CD14-positive monocyte (primary cell): ENCODE measurements around the gene TEAD1. TPM values are rescaled to one million over a fixed set of nuclear protein-coding genes. Genes with fewer than 3 reads are reported as not detected.

Experiments
- DNase-seq, 3 donors: peaks; one replicate each; pipeline ENCODE4 v3.0.0-alpha.2; 2011 to 2022
- H2AFZ ChIP-seq: 2 replicates; pipeline ENCODE4 v1.6.0; 2012; ENCODE audit warnings: mild to moderate bottlenecking, low read depth, low read length, inconsistent platforms; ENCODE audit not compliant: insufficient read depth, poor library complexity, severe bottlenecking
- H3K27ac ChIP-seq, 2 donors: 1 replicate in 1 of 2; 2 replicates in 1 of 2; pipeline ENCODE4 v1.5.1; 2012 to 2013; ENCODE audit warnings: low read length in 2 of 2, control low read depth in 1 of 2, inconsistent platforms in 1 of 2, low read depth in 1 of 2, mild to moderate bottlenecking in 1 of 2
- H3K27me3 ChIP-seq, 2 donors: one replicate each; pipeline versions ENCODE4 v1.6.0 to v1.6.1; 2011 to 2013; ENCODE audit warnings: low read length in 2 of 2; ENCODE audit not compliant: control insufficient read depth in 2 of 2, insufficient read depth in 2 of 2
- H3K36me3 ChIP-seq, 2 donors: replicated peaks in 1 of 2; 1 replicate in 1 of 2; 2 replicates in 1 of 2; pipeline versions ENCODE4 v1.5.1 to v1.6.1; 2012 to 2013; ENCODE audit warnings: low read length in 2 of 2, control low read depth in 1 of 2, inconsistent platforms in 1 of 2, mild to moderate bottlenecking in 1 of 2; ENCODE audit not compliant: insufficient read depth in 2 of 2, control insufficient read depth in 1 of 2
- H3K4me1 ChIP-seq, 2 donors: 1 replicate in 1 of 2; 2 replicates in 1 of 2; pipeline versions ENCODE4 v1.5.1 to v1.6.1; 2012 to 2013; ENCODE audit warnings: low read length in 2 of 2, control low read depth in 1 of 2, inconsistent platforms in 1 of 2, mild to moderate bottlenecking in 1 of 2, moderate library complexity in 1 of 2; ENCODE audit not compliant: insufficient read depth in 2 of 2, control insufficient read depth in 1 of 2
- H3K4me2 ChIP-seq: replicated peaks from 2 replicates; pipeline ENCODE3; 2012; ENCODE audit warnings: low read length, moderate library complexity, mild to moderate bottlenecking; ENCODE audit not compliant: poor library complexity, severe bottlenecking; ENCODE audit errors: extremely low read depth
- H3K4me3 ChIP-seq, 3 experiments: fragments of 200-600 bp in 1 of 3; sonication (generic) in 1 of 3; replicated peaks in 1 of 3; 1 replicate in 2 of 3; 2 replicates in 1 of 3; pipeline ENCODE4 v1.5.1; 2011 to 2013; ENCODE audit warnings: low read length in 3 of 3, mild to moderate bottlenecking in 3 of 3, control low read depth in 2 of 3, low read depth in 2 of 3, inconsistent platforms in 1 of 3, moderate library complexity in 1 of 3
- H3K79me2 ChIP-seq: 2 replicates; pipeline ENCODE4 v1.6.0; 2012; ENCODE audit warnings: mild to moderate bottlenecking, control low read depth, inconsistent platforms, low read length, moderate library complexity; ENCODE audit not compliant: insufficient read depth
- H3K9ac ChIP-seq: 2 replicates; pipeline ENCODE4 v1.6.0; 2017; ENCODE audit warnings: low read length, mild to moderate bottlenecking; ENCODE audit not compliant: insufficient read depth, poor library complexity, severe bottlenecking
- H3K9me3 ChIP-seq, 2 donors: replicated peaks in 1 of 2; 1 replicate in 1 of 2; 2 replicates in 1 of 2; pipeline versions ENCODE4 v1.5.1 to v1.6.1; 2012 to 2013; ENCODE audit warnings: low read length in 2 of 2, control low read depth in 1 of 2; ENCODE audit not compliant: control insufficient read depth in 1 of 2, insufficient read depth in 1 of 2
- H4K20me1 ChIP-seq: 2 replicates; pipeline ENCODE4 v1.6.0; 2012; ENCODE audit warnings: mild to moderate bottlenecking, low read length, control low read depth, moderate library complexity; ENCODE audit not compliant: insufficient read depth
- H3K27ac Mint-ChIP-seq, 7 donors: one replicate each; pipeline ENCODE4 v1.8.0; 2020; ENCODE audit warnings: mild to moderate bottlenecking in 7 of 7, mixed read lengths in 7 of 7, moderate library complexity in 6 of 7, inconsistent platforms in 2 of 7
- H3K27me3 Mint-ChIP-seq, 3 donors: one replicate each; pipeline ENCODE4 v1.8.0; 2021 to 2022; ENCODE audit warnings: low read depth in 3 of 3, mild to moderate bottlenecking in 3 of 3, mixed read lengths in 3 of 3, moderate library complexity in 3 of 3, inconsistent platforms in 1 of 3
- H3K36me3 Mint-ChIP-seq, 2 donors: one replicate each; pipeline ENCODE4 v1.8.0; 2020; ENCODE audit warnings: mixed read lengths in 2 of 2, inconsistent platforms in 1 of 2, mild to moderate bottlenecking in 1 of 2
- H3K4me1 Mint-ChIP-seq: one replicate; pipeline ENCODE4 v1.8.0; 2020; ENCODE audit warnings: mild to moderate bottlenecking, mixed read lengths
- H3K4me3 Mint-ChIP-seq, 2 donors: one replicate each; pipeline ENCODE4 v1.8.0; 2020; ENCODE audit warnings: mild to moderate bottlenecking in 2 of 2, mixed read lengths in 2 of 2, moderate library complexity in 1 of 2
- H3K9me3 Mint-ChIP-seq, 7 donors: one replicate each; pipeline ENCODE4 v1.8.0; 2020 to 2022; ENCODE audit warnings: mixed read lengths in 7 of 7, mild to moderate bottlenecking in 6 of 7, moderate library complexity in 6 of 7, inconsistent platforms in 2 of 7
- WGBS: methylation state at CpG from one replicate; pipeline ENCODE4 v1.1.5; 2013; ENCODE audit warnings: missing lambda C conversion rate; ENCODE audit not compliant: insufficient coverage; 5-methylcytosine and 5-hydroxymethylcytosine counted together
- intact Hi-C, 2 donors: fragments of 100-400 bp; cut with micrococcal nuclease; formaldehyde crosslinking; loops; one replicate each; pipeline versions ENCODE4 v1.15.0 to v1.15.1; 2023
- polyA plus RNA-seq, 3 donors: library from polyadenylated mRNA; depleted of rRNA in 1 of 3; unstranded in 2 of 3; stranded (reverse) in 1 of 3; fragments of 300-500 nt in 2 of 3; fragments of >200 nt in 1 of 3; fragmentation: Illumina TruSeq in 2 of 3; gene quantifications; 1 replicate in 2 of 3; 2 replicates in 1 of 3; pipeline ENCODE4 v1.2.3, GENCODE V29; 2012 to 2021
- TF ChIP-seq, protein P1 (sequence below): fragments of 200-600 bp; IDR thresholded peaks from one replicate; pipeline ENCODE4 v1.8.0; 2022; ENCODE audit warnings: antibody characterized with exemption, mild to moderate bottlenecking

Gene TEAD1
- polyA plus RNA-seq, 3 donors, result not detected

GRCh38 chr11:12848413-12848812 lies 174.2 kb downstream of the TEAD1 start:
- H3K27ac ChIP-seq, result no peak overlapping the region
- no peaks in the 10 kb centered on the region for H3K79me2 ChIP-seq
- Mint-ChIP-seq H3K4me3 (no peak overlapping the region), H3K27me3 (peaks cover 2 to 7% (median 2%) of the 10 kb centered on the region in 3 donors), H3K4me1 (no peaks in the 10 kb centered on the region), H3K9me3 (no peaks in the 10 kb centered on the region), H3K36me3 (no peaks in the 10 kb centered on the region), H3K27ac (no peak overlapping the region)
- H2AFZ ChIP-seq, result no peak overlapping the region
- H3K4me2 ChIP-seq, result no peak overlapping the region
- H3K4me3 ChIP-seq, result no peak overlapping the region
- no peak for DNase-seq
- no peak overlapping the region for H3K9ac ChIP-seq
- H3K9me3 ChIP-seq, result no peaks in the 10 kb centered on the region
- no peaks in the 10 kb centered on the region for H4K20me1 ChIP-seq
- TF ChIP-seq, protein P1, sequence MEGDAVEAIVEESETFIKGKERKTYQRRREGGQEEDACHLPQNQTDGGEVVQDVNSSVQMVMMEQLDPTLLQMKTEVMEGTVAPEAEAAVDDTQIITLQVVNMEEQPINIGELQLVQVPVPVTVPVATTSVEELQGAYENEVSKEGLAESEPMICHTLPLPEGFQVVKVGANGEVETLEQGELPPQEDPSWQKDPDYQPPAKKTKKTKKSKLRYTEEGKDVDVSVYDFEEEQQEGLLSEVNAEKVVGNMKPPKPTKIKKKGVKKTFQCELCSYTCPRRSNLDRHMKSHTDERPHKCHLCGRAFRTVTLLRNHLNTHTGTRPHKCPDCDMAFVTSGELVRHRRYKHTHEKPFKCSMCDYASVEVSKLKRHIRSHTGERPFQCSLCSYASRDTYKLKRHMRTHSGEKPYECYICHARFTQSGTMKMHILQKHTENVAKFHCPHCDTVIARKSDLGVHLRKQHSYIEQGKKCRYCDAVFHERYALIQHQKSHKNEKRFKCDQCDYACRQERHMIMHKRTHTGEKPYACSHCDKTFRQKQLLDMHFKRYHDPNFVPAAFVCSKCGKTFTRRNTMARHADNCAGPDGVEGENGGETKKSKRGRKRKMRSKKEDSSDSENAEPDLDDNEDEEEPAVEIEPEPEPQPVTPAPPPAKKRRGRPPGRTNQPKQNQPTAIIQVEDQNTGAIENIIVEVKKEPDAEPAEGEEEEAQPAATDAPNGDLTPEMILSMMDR, result no peak
- no peaks in the 10 kb centered on the region for H3K4me1 ChIP-seq
- H3K27me3 ChIP-seq, result no peaks in the 10 kb centered on the region
- intact Hi-C loops, result no loop called here
- no CpG with 5 or more reads among the region's 3 CpGs for WGBS
- H3K36me3 ChIP-seq, result no peaks in the 10 kb centered on the region

DNA sequence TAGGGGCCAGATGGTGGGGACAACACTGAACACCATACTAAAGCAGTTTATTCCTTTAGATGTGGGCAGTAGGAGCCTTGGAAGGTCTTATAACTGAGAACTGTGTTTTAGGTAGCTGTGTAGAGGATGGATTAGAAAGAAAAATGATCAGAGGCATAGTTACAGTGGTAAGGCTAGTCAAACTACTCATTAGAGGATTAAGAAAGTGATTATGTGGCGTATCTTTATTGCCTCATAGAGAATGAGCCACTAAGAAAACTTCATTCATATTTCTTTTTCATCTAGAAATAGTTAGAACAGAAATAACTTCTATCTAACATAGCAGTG lies 179.1 kb downstream of the TEAD1 start:
- Histone ChIP-seq H3K27ac (no peak overlapping the region), H3K9ac (no peak overlapping the region), H3K4me3 (no peak overlapping the region), H3K79me2 (no peaks in the 10 kb centered on the region), H3K4me1 (no peaks in the 10 kb centered on the region), H2AFZ (no peak overlapping the region), H3K27me3 (peaks cover 0 to 2% of the 10 kb centered on the region in 2 donors), H3K4me2 (no peak overlapping the region), H4K20me1 (no peaks in the 10 kb centered on the region), H3K9me3 (no peaks in the 10 kb centered on the region), H3K36me3 (no peaks in the 10 kb centered on the region)
- no peak overlapping the region for H3K4me3 Mint-ChIP-seq
- intact Hi-C loops, result no loop called here
- H3K27me3 Mint-ChIP-seq, result peaks cover 5 to 7% (median 7%) of the 10 kb centered on the region in 3 donors
- no peak for DNase-seq
- peaks cover 0 to 3% (median 0%) of the 10 kb centered on the region in 7 donors for H3K9me3 Mint-ChIP-seq
- no peaks in the 10 kb centered on the region for H3K4me1 Mint-ChIP-seq
- TF ChIP-seq, protein P1, result no peak
- H3K27ac Mint-ChIP-seq, result no peak overlapping the region
- no CpG with 5 or more reads among the region's 1 CpG for WGBS
- H3K36me3 Mint-ChIP-seq, result no peaks in the 10 kb centered on the region
